ENCODE results near the gene ARHGAP42.

- TF ChIP-seq CTCF (IDR thresholded peaks at IDR 0.05; ENCODE audit: low read depth, low read length, missing input control), result no peak
- no peak for TF ChIP-seq TAF1 (conservative IDR thresholded peaks at IDR 0.05)
- TF ChIP-seq EGR1 (IDR thresholded peaks at IDR 0.05; ENCODE audit: low read depth in 2 of 2), result no peak
- TF ChIP-seq RAD21 (IDR thresholded peaks at IDR 0.05), result no peak
- no peak for TF ChIP-seq RXRA (IDR thresholded peaks at IDR 0.05)
- TF ChIP-seq MAX (IDR thresholded peaks at IDR 0.05), result no peak
- TF ChIP-seq YY1 (IDR thresholded peaks at IDR 0.05), result no peak
- no peak for TF ChIP-seq REST (IDR thresholded peaks at IDR 0.05)
Measured at GRCh38 chr11:100638648-100639047, 48.4 kb upstream of the ARHGAP42 start.

Data from liver (tissue), 3 donors.